Measurements from ENCODE around the gene MAD1L1. TPM values are rescaled to one million over a fixed set of nuclear protein-coding genes. Genes with fewer than 3 reads are reported as not detected.

Gene MAD1L1
- polyA plus RNA-seq, 2 donors: 18.0 to 24.9 TPM

DNA sequence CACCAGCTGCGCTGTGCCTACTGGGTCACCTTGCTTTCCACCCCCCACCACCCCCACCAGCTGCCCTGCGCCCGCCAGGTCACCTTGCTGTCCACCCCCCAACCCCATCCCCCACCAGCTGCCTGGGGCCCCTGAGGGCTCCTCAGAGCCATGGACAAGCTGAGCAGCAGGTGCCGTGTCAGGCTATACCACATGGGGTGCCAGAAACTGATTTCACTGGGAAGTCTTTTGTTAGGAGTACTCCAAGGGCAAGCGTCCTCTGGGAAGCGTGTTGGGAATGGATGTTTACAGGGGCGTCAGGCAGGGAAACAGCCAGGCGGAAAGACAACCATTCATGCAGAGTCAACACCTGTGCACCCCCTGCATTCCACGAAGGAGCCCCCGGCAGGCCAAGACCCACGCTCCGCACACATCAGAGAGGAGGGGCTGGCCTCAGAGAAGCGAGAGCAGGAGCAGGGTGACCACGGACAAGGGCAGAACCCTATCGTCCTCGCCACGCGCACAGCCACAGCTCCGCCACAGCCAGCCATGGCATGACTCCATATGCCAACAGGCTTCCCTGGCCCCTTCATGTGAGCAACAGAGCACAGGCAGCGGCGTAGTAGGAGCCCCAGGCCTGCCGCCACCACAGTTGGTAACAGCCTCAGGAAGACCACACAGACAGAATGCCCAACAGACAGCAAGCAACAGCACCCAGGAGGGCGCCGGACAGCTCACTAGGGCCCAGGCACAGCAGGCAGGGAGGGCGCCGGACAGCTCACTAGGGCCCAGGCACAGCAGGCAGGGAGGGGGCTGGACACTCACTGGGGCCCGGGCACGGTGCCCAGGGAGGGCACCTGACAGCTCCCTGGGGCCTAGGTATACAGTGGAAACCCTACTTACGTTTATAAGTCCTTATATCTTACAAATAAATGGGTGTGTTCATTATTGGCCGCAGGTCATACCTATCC lies 180.8 kb downstream of the MAD1L1 start:
- Histone ChIP-seq H3K9me3 (ENCODE audit: control insufficient read depth in 2 of 2, insufficient read depth in 1 of 2, low read depth in 1 of 2, low read length in 1 of 2) (no peaks in the 10 kb centered on the region), H3K36me3 (ENCODE audit: control insufficient read depth in 2 of 2, insufficient read depth in 2 of 2, low read length in 1 of 2) (peaks cover 0 to 2% of the 10 kb centered on the region in 2 donors), H3K27me3 (ENCODE audit: control insufficient read depth in 1 of 2, insufficient read depth in 2 of 2, low read length in 2 of 2) (no peaks in the 10 kb centered on the region), H3K27ac (ENCODE audit: low read depth in 2 of 2, low read length in 1 of 2) (no peak overlapping the region), H3K4me1 (ENCODE audit: control insufficient read depth in 2 of 2, insufficient read depth in 2 of 2, low read length in 1 of 2) (peaks cover 2 to 11% of the 10 kb centered on the region in 2 donors), H3K4me3 (ENCODE audit: low read depth in 1 of 2, low read length in 2 of 2) (no peak overlapping the region)
- WGBS, 2 donors: 92 to 94% methylated on average over 30 of the region's 30 CpGs

DNA sequence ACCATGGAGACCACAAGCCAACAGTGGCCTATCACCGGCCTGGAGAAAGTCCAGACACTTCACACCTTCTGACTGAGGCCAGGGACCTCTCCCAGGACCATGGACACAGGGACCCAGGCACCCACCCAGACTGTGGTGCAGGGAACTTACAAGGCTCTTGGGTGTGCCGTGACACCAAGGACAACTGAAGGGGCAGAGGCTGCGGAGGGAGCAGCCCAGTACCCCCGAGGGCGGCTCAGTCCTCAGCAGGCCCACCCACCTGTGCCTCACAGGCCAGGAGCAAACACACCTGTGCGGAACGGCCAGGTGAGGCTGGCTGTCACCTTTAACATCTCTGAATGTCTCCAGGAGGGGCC lies 182.3 kb downstream of the MAD1L1 start:
- WGBS, 2 donors: 89% methylated on average over 7 of the region's 7 CpGs
- Histone ChIP-seq H3K4me1 (ENCODE audit: control insufficient read depth in 2 of 2, insufficient read depth in 2 of 2, low read length in 1 of 2) (peaks cover 2 to 11% of the 10 kb centered on the region in 2 donors), H3K27ac (ENCODE audit: low read depth in 2 of 2, low read length in 1 of 2) (no peak overlapping the region), H3K4me3 (ENCODE audit: low read depth in 1 of 2, low read length in 2 of 2) (no peak overlapping the region), H3K27me3 (ENCODE audit: control insufficient read depth in 1 of 2, insufficient read depth in 2 of 2, low read length in 2 of 2) (no peaks in the 10 kb centered on the region), H3K36me3 (ENCODE audit: control insufficient read depth in 2 of 2, insufficient read depth in 2 of 2, low read length in 1 of 2) (peaks cover 0 to 2% of the 10 kb centered on the region in 2 donors), H3K9me3 (ENCODE audit: control insufficient read depth in 2 of 2, insufficient read depth in 1 of 2, low read depth in 1 of 2, low read length in 1 of 2) (no peaks in the 10 kb centered on the region)

DNA sequence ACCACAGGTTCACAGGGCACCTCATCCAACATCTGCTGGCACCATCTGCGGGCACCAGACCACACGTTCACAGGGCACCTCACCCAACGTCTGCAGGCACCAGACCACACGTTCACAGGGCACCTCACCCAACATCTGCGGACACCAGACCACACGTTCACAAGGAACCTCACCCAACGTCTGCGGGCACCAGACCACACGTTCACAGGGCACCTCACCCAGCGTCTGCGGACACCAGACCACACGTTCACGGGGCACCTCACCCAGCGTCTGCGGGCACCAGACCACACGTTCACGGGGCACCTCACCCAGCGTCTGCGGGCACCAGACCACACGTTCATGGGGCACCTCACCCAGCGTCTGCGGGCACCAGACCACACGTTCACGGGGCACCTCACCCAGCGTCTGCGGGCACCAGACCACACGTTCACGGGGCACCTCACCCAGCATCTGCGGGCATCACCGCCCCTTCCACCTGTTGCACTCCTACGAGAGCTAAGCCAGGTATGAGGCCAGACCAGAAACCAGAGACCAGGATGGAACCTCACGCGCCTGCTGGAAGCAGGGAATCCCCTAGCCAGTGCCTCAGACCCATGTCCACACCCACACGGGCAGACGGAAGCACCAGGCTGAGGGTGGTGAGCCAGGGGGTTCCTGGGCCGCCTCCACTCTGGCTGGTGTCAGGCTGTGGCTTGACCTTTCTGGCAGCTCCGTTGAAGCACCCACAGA lies 182.8 kb downstream of the MAD1L1 start:
- WGBS, 2 donors: 88% methylated on average over 32 of the region's 37 CpGs
- no peak overlapping the region for H3K4me3 ChIP-seq (ENCODE audit: low read depth in 1 of 2, low read length in 2 of 2)
- no peaks in the 10 kb centered on the region for H3K9me3 ChIP-seq (ENCODE audit: control insufficient read depth in 2 of 2, insufficient read depth in 1 of 2, low read depth in 1 of 2, low read length in 1 of 2)
- no peak overlapping the region for H3K27ac ChIP-seq (ENCODE audit: low read depth in 2 of 2, low read length in 1 of 2)
- peaks cover 0 to 2% of the 10 kb centered on the region in 2 donors for H3K36me3 ChIP-seq (ENCODE audit: control insufficient read depth in 2 of 2, insufficient read depth in 2 of 2, low read length in 1 of 2)
- H3K27me3 ChIP-seq (ENCODE audit: control insufficient read depth in 1 of 2, insufficient read depth in 2 of 2, low read length in 2 of 2): no peaks in the 10 kb centered on the region
- peaks cover 2 to 8% of the 10 kb centered on the region in 2 donors for H3K4me1 ChIP-seq (ENCODE audit: control insufficient read depth in 2 of 2, insufficient read depth in 2 of 2, low read length in 1 of 2)

DNA sequence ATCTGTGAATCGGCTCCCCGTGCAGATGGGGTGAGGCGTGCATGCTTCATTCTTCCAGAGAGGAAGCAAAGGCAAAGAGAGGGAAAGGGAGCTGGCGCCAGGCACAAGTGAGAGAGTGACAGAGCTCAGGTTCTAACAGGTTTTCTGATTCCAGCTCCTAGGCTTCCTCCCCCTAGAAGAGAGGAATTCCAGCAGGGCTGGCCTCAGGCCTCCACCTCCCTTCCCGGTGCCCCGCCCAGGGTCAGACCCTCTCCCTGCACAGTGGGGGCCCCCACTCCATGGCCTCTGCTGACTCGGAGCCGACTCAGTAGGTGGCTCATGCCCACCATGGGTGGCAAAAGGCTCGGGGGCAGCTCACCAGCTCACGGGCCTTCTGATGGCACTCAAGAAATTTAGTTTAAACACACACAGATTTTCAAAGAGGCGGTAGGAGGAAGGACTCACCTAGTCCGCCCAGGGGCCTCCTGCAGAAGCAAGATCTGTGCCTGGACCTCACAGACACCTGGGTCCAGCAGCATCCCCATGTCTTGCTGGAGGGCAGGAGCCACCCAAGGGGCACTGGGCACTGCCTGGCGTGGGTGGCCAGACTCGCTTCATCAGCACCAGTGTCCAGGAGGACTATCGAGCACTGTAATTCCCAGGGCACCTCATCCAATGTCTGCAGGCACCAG lies 183.5 kb downstream of the MAD1L1 start:
- Histone ChIP-seq H3K27ac (ENCODE audit: low read depth in 2 of 2, low read length in 1 of 2) (no peak overlapping the region), H3K27me3 (ENCODE audit: control insufficient read depth in 1 of 2, insufficient read depth in 2 of 2, low read length in 2 of 2) (no peaks in the 10 kb centered on the region), H3K4me3 (ENCODE audit: low read depth in 1 of 2, low read length in 2 of 2) (no peak overlapping the region), H3K36me3 (ENCODE audit: control insufficient read depth in 2 of 2, insufficient read depth in 2 of 2, low read length in 1 of 2) (peaks cover 0 to 2% of the 10 kb centered on the region in 2 donors), H3K4me1 (ENCODE audit: control insufficient read depth in 2 of 2, insufficient read depth in 2 of 2, low read length in 1 of 2) (peaks cover 2 to 7% of the 10 kb centered on the region in 2 donors), H3K9me3 (ENCODE audit: control insufficient read depth in 2 of 2, insufficient read depth in 1 of 2, low read depth in 1 of 2, low read length in 1 of 2) (no peaks in the 10 kb centered on the region)
- WGBS, 2 donors: 64 to 78% methylated on average over 15 of the region's 15 CpGs

DNA sequence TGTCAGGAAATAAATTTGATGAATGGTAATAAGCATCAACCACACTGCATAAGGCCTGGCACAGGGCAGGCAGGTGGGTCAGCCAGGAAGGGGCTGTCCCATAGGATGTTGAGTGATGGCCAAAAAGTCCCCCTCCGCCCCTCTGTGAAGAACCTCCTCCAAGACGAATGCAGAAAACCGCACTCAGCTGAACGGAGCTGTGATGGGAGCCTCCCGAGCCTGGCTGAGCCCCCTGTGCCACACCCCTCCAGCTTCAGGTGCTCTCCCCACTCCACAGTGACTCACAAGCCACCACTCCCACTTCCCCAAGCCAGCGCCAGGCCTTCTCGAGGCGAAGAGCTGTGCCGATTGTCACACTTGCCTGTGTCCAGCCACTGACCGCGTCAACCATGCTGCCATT lies 184.2 kb downstream of the MAD1L1 start:
- peaks cover 2 to 7% of the 10 kb centered on the region in 2 donors for H3K4me1 ChIP-seq (ENCODE audit: control insufficient read depth in 2 of 2, insufficient read depth in 2 of 2, low read length in 1 of 2)
- no peaks in the 10 kb centered on the region for H3K27me3 ChIP-seq (ENCODE audit: control insufficient read depth in 1 of 2, insufficient read depth in 2 of 2, low read length in 2 of 2)
- no peak overlapping the region for H3K27ac ChIP-seq (ENCODE audit: low read depth in 2 of 2, low read length in 1 of 2)
- peaks cover 0 to 9% of the 10 kb centered on the region in 2 donors for H3K36me3 ChIP-seq (ENCODE audit: control insufficient read depth in 2 of 2, insufficient read depth in 2 of 2, low read length in 1 of 2)
- H3K4me3 ChIP-seq (ENCODE audit: low read depth in 1 of 2, low read length in 2 of 2): no peak overlapping the region
- 60 to 69% methylated on average over 11 of the region's 11 CpGs for WGBS, 2 donors
- no peaks in the 10 kb centered on the region for H3K9me3 ChIP-seq (ENCODE audit: control insufficient read depth in 2 of 2, insufficient read depth in 1 of 2, low read depth in 1 of 2, low read length in 1 of 2)

DNA sequence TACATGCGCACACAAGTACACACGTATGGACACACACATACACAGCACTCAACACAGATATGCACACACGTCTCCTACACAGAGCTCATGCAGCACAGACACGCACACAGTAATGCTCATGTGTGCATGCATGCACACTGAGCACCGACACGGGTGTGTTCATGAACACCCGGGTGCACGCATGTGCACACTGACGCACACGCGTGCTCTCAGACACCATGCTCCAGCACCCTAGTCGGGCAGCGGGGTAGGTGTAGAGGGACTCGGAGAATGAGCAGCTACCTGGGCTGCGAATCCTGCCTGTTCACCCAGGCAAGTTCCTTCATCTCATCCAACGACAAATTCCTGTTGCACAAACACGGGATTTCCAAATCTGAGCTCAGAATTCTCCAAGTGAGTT lies 184.7 kb downstream of the MAD1L1 start:
- Histone ChIP-seq H3K9me3 (ENCODE audit: control insufficient read depth in 2 of 2, insufficient read depth in 1 of 2, low read depth in 1 of 2, low read length in 1 of 2) (peaks cover 0 to 2% of the 10 kb centered on the region in 2 donors), H3K4me3 (ENCODE audit: low read depth in 1 of 2, low read length in 2 of 2) (no peak overlapping the region), H3K27me3 (ENCODE audit: control insufficient read depth in 1 of 2, insufficient read depth in 2 of 2, low read length in 2 of 2) (no peaks in the 10 kb centered on the region), H3K27ac (ENCODE audit: low read depth in 2 of 2, low read length in 1 of 2) (no peak overlapping the region), H3K4me1 (ENCODE audit: control insufficient read depth in 2 of 2, insufficient read depth in 2 of 2, low read length in 1 of 2) (peaks cover 2 to 7% of the 10 kb centered on the region in 2 donors), H3K36me3 (ENCODE audit: control insufficient read depth in 2 of 2, insufficient read depth in 2 of 2, low read length in 1 of 2) (peaks cover 0 to 11% of the 10 kb centered on the region in 2 donors)
- WGBS, 2 donors: 93 to 94% methylated on average over 17 of the region's 17 CpGs

DNA sequence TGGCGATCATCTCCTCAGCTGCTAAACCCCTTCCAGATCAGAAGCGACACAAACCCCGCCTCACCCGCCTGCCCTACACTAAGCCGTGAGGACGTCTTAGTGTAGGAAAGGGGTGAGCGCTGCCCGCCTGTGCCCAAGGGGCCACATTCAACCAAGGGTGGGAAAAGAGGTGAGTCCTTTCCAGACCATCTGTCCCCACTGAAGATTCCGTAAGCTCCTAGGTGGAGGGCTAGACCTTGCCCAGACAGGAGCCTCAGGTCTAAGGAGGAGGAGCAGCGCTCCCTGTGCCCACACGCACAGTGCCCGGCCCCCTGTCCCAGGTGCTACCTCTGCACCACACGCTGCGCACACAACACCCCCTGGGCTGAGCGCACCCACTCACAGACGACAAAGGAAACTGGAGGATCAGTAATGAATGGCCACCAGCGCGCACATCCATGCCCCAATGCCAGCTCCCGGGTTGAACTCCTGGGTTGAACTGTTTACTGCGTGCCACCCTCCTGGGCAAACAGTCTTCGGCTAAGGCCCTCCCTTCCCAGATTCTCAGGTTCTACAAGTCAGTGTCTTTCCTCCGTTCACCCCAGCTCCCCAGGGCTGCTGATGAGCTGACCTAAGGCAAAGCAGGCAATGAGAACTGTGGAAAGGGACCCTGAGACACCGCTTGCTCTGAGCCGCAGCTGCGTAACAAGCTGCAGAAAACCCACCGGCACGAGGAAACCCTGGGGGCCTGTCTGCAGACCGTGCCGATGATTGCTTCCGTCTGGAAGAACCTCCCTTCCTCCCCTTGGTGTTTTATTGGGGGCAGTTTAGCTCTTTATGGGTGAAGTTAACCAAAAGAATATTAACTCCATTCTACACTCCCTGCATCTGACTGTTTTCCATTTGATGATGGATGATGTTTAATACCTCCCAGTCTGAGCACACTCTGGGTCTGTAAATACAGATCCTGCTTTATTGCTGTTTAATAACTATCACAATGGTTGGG lies 185.9 kb downstream of the MAD1L1 start:
- H3K4me3 ChIP-seq (ENCODE audit: low read depth in 1 of 2, low read length in 2 of 2): no peak overlapping the region
- H3K9me3 ChIP-seq (ENCODE audit: control insufficient read depth in 2 of 2, insufficient read depth in 1 of 2, low read depth in 1 of 2, low read length in 1 of 2): peaks cover 0 to 3% of the 10 kb centered on the region in 2 donors
- H3K36me3 ChIP-seq (ENCODE audit: control insufficient read depth in 2 of 2, insufficient read depth in 2 of 2, low read length in 1 of 2): peaks cover 0 to 17% of the 10 kb centered on the region in 2 donors
- H3K4me1 ChIP-seq (ENCODE audit: control insufficient read depth in 2 of 2, insufficient read depth in 2 of 2, low read length in 1 of 2): peaks cover 2 to 10% of the 10 kb centered on the region in 2 donors
- WGBS, 2 donors: 90 to 91% methylated on average over 30 of the region's 30 CpGs
- H3K27ac ChIP-seq (ENCODE audit: low read depth in 2 of 2, low read length in 1 of 2): no peak overlapping the region
- no peaks in the 10 kb centered on the region for H3K27me3 ChIP-seq (ENCODE audit: control insufficient read depth in 1 of 2, insufficient read depth in 2 of 2, low read length in 2 of 2)

DNA sequence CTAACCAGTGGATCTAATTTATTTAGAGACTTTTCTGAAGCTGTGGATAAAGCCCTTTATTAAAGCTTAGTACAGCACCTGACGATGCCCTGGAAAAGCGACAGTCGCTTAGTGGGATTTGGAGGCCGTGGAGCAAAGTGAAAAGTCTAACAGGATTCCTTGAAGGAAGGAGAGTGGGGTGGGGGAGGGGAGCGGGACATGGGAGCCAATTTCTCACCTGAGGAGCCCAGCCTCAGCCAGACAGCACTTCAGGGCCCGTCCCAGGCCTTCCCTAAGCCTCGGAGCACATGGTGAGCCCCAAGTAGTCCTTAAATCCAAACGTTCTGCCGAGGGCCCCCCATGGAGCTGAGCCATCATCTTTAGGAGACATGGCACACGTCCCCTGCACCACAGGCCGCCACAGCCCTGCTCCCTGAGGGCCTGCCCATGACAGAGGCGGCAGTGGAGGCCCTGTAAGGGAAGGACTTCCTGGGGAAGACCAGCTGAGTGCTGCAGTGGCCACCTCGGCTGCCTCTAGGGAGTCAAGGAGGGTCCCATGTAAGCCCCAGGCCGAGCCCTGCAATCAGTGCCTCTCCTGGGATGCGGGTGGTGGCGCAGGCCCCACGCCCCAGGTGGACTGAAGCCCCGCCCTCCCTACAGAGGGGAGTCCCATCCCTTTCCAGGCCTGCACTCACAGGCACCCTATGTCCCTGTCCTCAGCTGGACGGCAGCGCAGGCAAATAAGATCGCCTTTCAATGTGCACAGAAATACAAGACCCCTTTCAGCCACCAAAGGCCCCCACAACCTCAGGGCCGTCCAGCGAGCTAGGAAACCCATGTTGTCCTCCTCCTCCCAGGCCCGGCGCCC lies 187.0 kb downstream of the MAD1L1 start:
- H3K4me3 ChIP-seq (ENCODE audit: low read depth in 1 of 2, low read length in 2 of 2): no peak overlapping the region
- H3K4me1 ChIP-seq (ENCODE audit: control insufficient read depth in 2 of 2, insufficient read depth in 2 of 2, low read length in 1 of 2): peaks cover 2 to 11% of the 10 kb centered on the region in 2 donors
- peaks cover 0 to 3% of the 10 kb centered on the region in 2 donors for H3K9me3 ChIP-seq (ENCODE audit: control insufficient read depth in 2 of 2, insufficient read depth in 1 of 2, low read depth in 1 of 2, low read length in 1 of 2)
- peaks cover 0 to 17% of the 10 kb centered on the region in 2 donors for H3K36me3 ChIP-seq (ENCODE audit: control insufficient read depth in 2 of 2, insufficient read depth in 2 of 2, low read length in 1 of 2)
- no peaks in the 10 kb centered on the region for H3K27me3 ChIP-seq (ENCODE audit: control insufficient read depth in 1 of 2, insufficient read depth in 2 of 2, low read length in 2 of 2)
- 94 to 95% methylated on average over 21 to 25 of the region's 25 CpGs for WGBS, 2 donors
- no peak overlapping the region for H3K27ac ChIP-seq (ENCODE audit: low read depth in 2 of 2, low read length in 1 of 2)

All from esophagus (tissue), 2 donors.